Smooth muscle cell of the brain vasculature (primary cell): ENCODE data around the gene ZSCAN26.

Experiments
- DNase-seq: peaks from one replicate; pipeline ENCODE4 v3.0.0-alpha.2; 2012; ENCODE audit warnings: low read depth, low spot score

The ZSCAN26 gene

GRCh38 chr6:28322661-28323060 is 55.7 kb downstream of the ZSCAN26 start:
- DNase-seq = no peak

- DNase-seq = no peak
These were observed 57.0 kb downstream of the ZSCAN26 start for GRCh38 chr6:28323813-28324424.

- DNase-seq = no peak
These were observed 59.5 kb downstream of the ZSCAN26 start for GRCh38 chr6:28326371-28326948.
